GM18502 (cell line): Measurements from ENCODE around the gene FDXR.
"Not testable (repeated sequence)": the region's sequence is repeated elsewhere in the genome, so short reads cannot be mapped to it uniquely, and the experiment has no call there.

ENCODE experiments used
- ATAC-seq: cut with Tn5 transposase; IDR thresholded peaks from one replicate; pipeline ENCODE4 v1.9.1; 2021; ENCODE audit warnings: mild to moderate bottlenecking; ENCODE audit not compliant: unreplicated experiment, poor library complexity

Gene FDXR

GRCh38 chr17:74873874-74874614 is 1.2 kb upstream of the FDXR start:
- ATAC-seq = no peak

GRCh38 chr17:74873037-74873873 is 461 bp upstream of the FDXR start:
- ATAC-seq = peak; percentile 91

GRCh38 chr17:74871356-74872076 is 1.3 kb downstream of the FDXR start:
- no peak for ATAC-seq

GRCh38 chr17:74870512-74870911 is 2.3 kb downstream of the FDXR start:
- no peak for ATAC-seq

GRCh38 chr17:74870028-74870427 is 2.8 kb downstream of the FDXR start:
- ATAC-seq = not testable (repeated sequence)

- ATAC-seq = no peak
Observed at GRCh38 chr17:74868908-74869255, 3.9 kb downstream of the FDXR start.

- ATAC-seq = no peak
Observed at GRCh38 chr17:74868251-74868907, 4.4 kb downstream of the FDXR start.

- no peak for ATAC-seq
Observed at GRCh38 chr17:74866198-74866835, 6.5 kb downstream of the FDXR start.

- ATAC-seq = no peak
Observed at GRCh38 chr17:74865504-74866197, 7.1 kb downstream of the FDXR start.

- ATAC-seq = no peak
Observed at GRCh38 chr17:74864866-74865395, 7.9 kb downstream of the FDXR start.

- ATAC-seq = no peak
Observed at GRCh38 chr17:74864297-74864865, 8.4 kb downstream of the FDXR start.

GRCh38 chr17:74863420-74864296 is 9.1 kb downstream of the FDXR start:
- no peak for ATAC-seq

- no peak for ATAC-seq
Observed at GRCh38 chr17:74862919-74863318, 9.9 kb downstream of the FDXR start.

GRCh38 chr17:74862108-74862901 is 10.5 kb downstream of the FDXR start:
- ATAC-seq = no peak

GRCh38 chr17:74861662-74862107 is 11.1 kb downstream of the FDXR start:
- no peak for ATAC-seq

- ATAC-seq = no peak
Observed at GRCh38 chr17:74860872-74861661, 11.7 kb downstream of the FDXR start.
